OCI-M2 (cell line): ENCODE results near the gene KYNU.
"Not testable (repeated sequence)": the region's sequence is repeated elsewhere in the genome, so short reads cannot be mapped to it uniquely, and the experiment has no call there.

Experiments
- DNase-seq: peaks from one replicate; lab custom pipeline; 2025; ENCODE audit not compliant: unreplicated experiment; lab: John Stamatoyannopoulos, UW

The KYNU gene

GRCh38 chr2:143084462-143084861 lies 207.0 kb downstream of the KYNU start:
- no peak for DNase-seq

GRCh38 chr2:143085125-143085784 lies 207.8 kb downstream of the KYNU start:
- DNase-seq, result no peak

DNA sequence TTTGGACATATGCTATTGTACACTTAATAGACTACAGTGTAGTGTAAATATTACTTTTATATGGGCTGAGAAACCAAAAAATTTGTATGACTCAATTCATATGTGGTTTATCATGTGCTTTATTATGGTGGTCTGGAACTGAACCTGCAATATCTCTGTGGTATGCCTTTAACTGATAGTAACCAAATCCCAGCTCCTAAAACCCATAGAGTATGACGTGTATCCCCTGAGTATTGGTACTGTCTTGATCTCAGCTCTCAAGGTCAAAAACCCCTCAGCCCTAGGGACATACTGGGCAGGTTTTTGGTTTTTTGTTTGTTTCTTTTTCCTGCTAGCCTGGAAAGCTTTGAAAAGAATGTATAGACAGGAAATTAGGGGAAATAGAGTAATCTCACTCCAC lies 209.6 kb downstream of the KYNU start:
- DNase-seq, result no peak

- no peak for DNase-seq
Measured at GRCh38 chr2:143088388-143088787, 210.9 kb downstream of the KYNU start.

- not testable (repeated sequence) for DNase-seq
Measured at GRCh38 chr2:143089520-143089919, 212.1 kb downstream of the KYNU start.
